Caco-2 (cell line): ENCODE results near the gene HP. TPM values are rescaled to one million over a fixed set of nuclear protein-coding genes. Genes with fewer than 3 reads are reported as not detected.

Experiments
- BruUV-seq: library from RNA; stranded (reverse); fragments of 400-500 nt; replicated peaks from 2 replicates; lab custom pipeline; 2021; lab: Mats Ljungman, UMichigan
- CTCF ChIA-PET: fragments of 300-600 bp; sonication (Branson Sonifier 250); formaldehyde crosslinking; loops from one replicate; lab custom pipeline; 2022; ENCODE audit warnings: antibody characterized with exemption; lab: Charles Lee
- POLR2A ChIA-PET: fragments of 300-600 bp; sonication (Branson Sonifier 250); formaldehyde crosslinking; loops from one replicate; lab custom pipeline; 2022; ENCODE audit warnings: antibody characterized with exemption; lab: Charles Lee
- DNase-seq, 2 experiments: peaks; one replicate each; pipeline versions ENCODE4 v3.0.0 to v3.0.0-alpha.2; 2020 to 2022
- H3K27me3 ChIP-seq: replicated peaks from 2 replicates; pipeline ENCODE4 v1.6.0; 2011; ENCODE audit warnings: low read length; ENCODE audit not compliant: control insufficient read depth, insufficient read depth
- H3K36me3 ChIP-seq: 2 replicates; pipeline ENCODE4 v1.5.1; 2011; ENCODE audit warnings: low read length; ENCODE audit not compliant: control insufficient read depth, insufficient read depth
- H3K4me1 ChIP-seq: fragments of 250-450 bp; sonication (Bioruptor Pico); 2 replicates; pipeline ENCODE4 v1.5.1; 2020; ENCODE audit warnings: mild to moderate bottlenecking
- H3K4me3 ChIP-seq: 2 replicates; pipeline ENCODE4 v1.5.1; 2011; ENCODE audit warnings: low read depth, mild to moderate bottlenecking, control low read depth, low read length
- H3K9me3 ChIP-seq: fragments of 250-450 bp; sonication (Bioruptor Pico); 2 replicates; pipeline ENCODE4 v1.5.1; 2020; ENCODE audit warnings: mild to moderate bottlenecking, moderate library complexity
- H3K27ac Mint-ChIP-seq: one replicate; pipeline ENCODE4 v1.8.0; 2022; ENCODE audit warnings: mixed read lengths; ENCODE audit not compliant: unreplicated experiment
- H3K27me3 Mint-ChIP-seq: one replicate; pipeline ENCODE4 v1.8.0; 2022; ENCODE audit warnings: mixed read lengths; ENCODE audit not compliant: insufficient read depth, unreplicated experiment
- H3K36me3 Mint-ChIP-seq: one replicate; pipeline ENCODE4 v1.8.0; 2022; ENCODE audit warnings: mild to moderate bottlenecking, mixed read lengths; ENCODE audit not compliant: insufficient read depth, unreplicated experiment
- H3K4me1 Mint-ChIP-seq: one replicate; pipeline ENCODE4 v1.8.0; 2022; ENCODE audit warnings: low read depth, mixed read lengths; ENCODE audit not compliant: unreplicated experiment
- H3K4me3 Mint-ChIP-seq: one replicate; pipeline ENCODE4 v1.8.0; 2022; ENCODE audit warnings: mild to moderate bottlenecking, moderate library complexity, mixed read lengths; ENCODE audit not compliant: unreplicated experiment
- H3K9me3 Mint-ChIP-seq: one replicate; pipeline ENCODE4 v1.8.0; 2022; ENCODE audit warnings: mixed read lengths; ENCODE audit not compliant: unreplicated experiment
- intact Hi-C: fragments of 100-400 bp; cut with micrococcal nuclease; formaldehyde crosslinking; loops from one replicate; pipeline ENCODE4 v1.10.0; 2022; ENCODE audit not compliant: unreplicated experiment
- total RNA-seq: library from RNA; stranded (reverse); gene quantifications from 2 replicates; pipeline ENCODE4 v1.2.3, GENCODE V29; 2022
- TF ChIP-seq, protein P1 (sequence below), 2 experiments: fragments of 200-600 bp in 1 of 2; IDR thresholded peaks; 1 replicate in 1 of 2; 2 replicates in 1 of 2; pipeline versions ENCODE4 v1.5.1 to v1.8.0; 2011 to 2022; ENCODE audit warnings: antibody characterized with exemption in 1 of 2, control low read depth in 1 of 2, inconsistent platforms in 1 of 2, low read depth in 1 of 2, low read length in 1 of 2, mild to moderate bottlenecking in 1 of 2, moderate library complexity in 1 of 2; ENCODE audit not compliant: insufficient read depth in 1 of 2, severe bottlenecking in 1 of 2, unreplicated experiment in 1 of 2

HP gene
- total RNA-seq, 1 experiment from 2014 or later: 0.61 TPM

DNA sequence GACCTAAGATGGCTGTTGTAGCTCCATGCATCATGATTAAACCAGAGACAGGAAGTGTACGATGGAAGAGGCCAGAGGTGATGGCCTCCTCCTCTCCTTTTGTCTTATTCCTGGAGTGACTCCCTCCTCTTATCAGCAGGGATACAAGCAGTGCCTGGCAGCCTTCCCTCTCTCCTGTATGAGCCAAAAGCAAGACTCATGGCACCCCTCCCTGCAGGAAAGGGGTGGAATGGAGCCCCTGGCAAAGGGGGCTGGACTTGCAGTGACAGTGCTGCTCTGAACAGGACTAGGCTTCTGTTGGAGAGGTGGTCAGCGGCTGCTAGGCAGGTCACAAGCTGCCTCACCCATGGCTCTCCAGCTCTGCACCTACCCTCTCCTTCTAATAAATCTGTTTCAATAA, 30.7 kb downstream of the HP start:
- DNase-seq: no peak
- H3K36me3 Mint-ChIP-seq: peaks cover 50% of the 10 kb centered on the region
- peaks cover 8% of the 10 kb centered on the region for H3K4me1 Mint-ChIP-seq
- Histone ChIP-seq H3K27me3 (no peaks in the 10 kb centered on the region), H3K4me3 (no peak overlapping the region), H3K9me3 (peaks cover 12% of the 10 kb centered on the region; the same call in 1 of the 2 replicates), H3K4me1 (no peaks in the 10 kb centered on the region), H3K36me3 (peaks cover 2% of the 10 kb centered on the region)
- no TSS peak for BruUV-seq
- no peak overlapping the region for H3K27ac Mint-ChIP-seq
- POLR2A ChIA-PET: no interaction called here
- intact Hi-C loops: no loop called here
- no peaks in the 10 kb centered on the region for H3K27me3 Mint-ChIP-seq
- TF ChIP-seq, protein P1, sequence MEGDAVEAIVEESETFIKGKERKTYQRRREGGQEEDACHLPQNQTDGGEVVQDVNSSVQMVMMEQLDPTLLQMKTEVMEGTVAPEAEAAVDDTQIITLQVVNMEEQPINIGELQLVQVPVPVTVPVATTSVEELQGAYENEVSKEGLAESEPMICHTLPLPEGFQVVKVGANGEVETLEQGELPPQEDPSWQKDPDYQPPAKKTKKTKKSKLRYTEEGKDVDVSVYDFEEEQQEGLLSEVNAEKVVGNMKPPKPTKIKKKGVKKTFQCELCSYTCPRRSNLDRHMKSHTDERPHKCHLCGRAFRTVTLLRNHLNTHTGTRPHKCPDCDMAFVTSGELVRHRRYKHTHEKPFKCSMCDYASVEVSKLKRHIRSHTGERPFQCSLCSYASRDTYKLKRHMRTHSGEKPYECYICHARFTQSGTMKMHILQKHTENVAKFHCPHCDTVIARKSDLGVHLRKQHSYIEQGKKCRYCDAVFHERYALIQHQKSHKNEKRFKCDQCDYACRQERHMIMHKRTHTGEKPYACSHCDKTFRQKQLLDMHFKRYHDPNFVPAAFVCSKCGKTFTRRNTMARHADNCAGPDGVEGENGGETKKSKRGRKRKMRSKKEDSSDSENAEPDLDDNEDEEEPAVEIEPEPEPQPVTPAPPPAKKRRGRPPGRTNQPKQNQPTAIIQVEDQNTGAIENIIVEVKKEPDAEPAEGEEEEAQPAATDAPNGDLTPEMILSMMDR (IDR thresholded peaks at IDR 0.05; ENCODE audit: insufficient read depth in 1 of 2, low read depth in 1 of 2, low read length in 1 of 2, severe bottlenecking in 1 of 2, unreplicated experiment in 1 of 2): no peak
- peaks cover 27% of the 10 kb centered on the region for H3K9me3 Mint-ChIP-seq
- CTCF ChIA-PET: no interaction called here
- H3K4me3 Mint-ChIP-seq: no peak overlapping the region

DNA sequence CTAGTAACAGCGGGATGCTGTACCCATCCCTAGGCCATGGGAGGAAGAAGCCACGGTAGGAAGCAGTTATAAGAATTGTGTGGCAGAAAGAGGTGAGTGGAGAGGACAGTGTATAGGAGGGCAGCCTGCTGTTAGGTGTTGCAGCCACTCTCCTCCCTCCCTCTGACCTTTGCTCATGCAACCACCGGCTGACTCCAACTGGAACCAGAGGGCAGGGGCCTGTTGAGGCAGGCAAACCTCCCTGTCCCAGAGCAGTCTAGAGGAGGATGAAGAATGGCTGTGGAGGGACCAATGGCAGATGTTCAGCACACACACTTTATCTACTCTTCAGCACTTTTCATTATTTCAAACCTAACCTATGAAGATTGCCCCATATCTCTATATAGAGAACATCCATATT, 36.9 kb downstream of the HP start:
- Histone ChIP-seq H3K4me1 (0 out of 2 replicates have a peak, but pooled peaks cover 9% of the 10 kb centered on the region), H3K36me3 (no peaks in the 10 kb centered on the region; the same call in 1 of the 2 replicates), H3K27me3 (no peaks in the 10 kb centered on the region), H3K4me3 (no peak overlapping the region), H3K9me3 (no peaks in the 10 kb centered on the region)
- no peak overlapping the region for H3K27ac Mint-ChIP-seq
- DNase-seq: no peak
- intact Hi-C loops: no loop called here
- peaks cover 57% of the 10 kb centered on the region for H3K36me3 Mint-ChIP-seq
- ChIA-PET CTCF (no interaction called here), POLR2A (no interaction called here)
- BruUV-seq: no TSS peak
- peaks cover 18% of the 10 kb centered on the region for H3K4me1 Mint-ChIP-seq
- H3K9me3 Mint-ChIP-seq: peaks cover 2% of the 10 kb centered on the region
- peak overlapping the region; percentile 95 for H3K4me3 Mint-ChIP-seq
- TF ChIP-seq, protein P1 (IDR thresholded peaks at IDR 0.05; ENCODE audit: insufficient read depth in 1 of 2, low read depth in 1 of 2, low read length in 1 of 2, severe bottlenecking in 1 of 2, unreplicated experiment in 1 of 2): no peak
- H3K27me3 Mint-ChIP-seq: no peaks in the 10 kb centered on the region

DNA sequence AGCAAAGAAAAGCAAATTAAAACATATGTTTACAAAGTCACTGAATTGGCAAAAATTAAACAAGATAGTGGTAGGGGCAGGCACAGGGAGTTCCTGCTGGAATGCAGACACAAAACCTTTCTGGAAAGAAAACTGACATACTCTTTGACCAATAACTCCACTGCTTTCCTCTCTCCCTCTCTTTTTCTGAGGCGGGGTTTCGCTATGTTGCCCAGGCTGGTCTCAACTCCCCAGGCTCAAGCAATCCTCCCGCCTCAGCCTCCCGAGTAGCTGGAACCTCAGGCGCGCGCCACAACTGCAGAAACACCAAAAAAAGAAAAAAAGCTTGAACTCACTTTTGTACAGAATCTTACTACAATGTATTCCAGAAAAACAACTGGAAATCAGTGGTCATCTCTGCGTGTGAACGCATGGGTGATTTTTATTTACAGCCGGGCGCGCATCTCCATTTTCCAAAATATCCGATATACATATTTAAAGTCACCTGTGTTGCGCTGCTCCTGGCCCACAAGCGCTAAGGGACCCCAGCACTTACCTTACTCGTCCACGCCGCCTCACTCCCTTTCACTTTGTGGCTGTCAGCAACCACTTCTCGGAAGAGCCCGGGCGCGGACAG, 38.6 kb downstream of the HP start:
- DNase-seq: peak in 1 of 2 experiments; percentile 65
- Mint-ChIP-seq H3K27me3 (no peaks in the 10 kb centered on the region), H3K36me3 (peaks cover 58% of the 10 kb centered on the region), H3K9me3 (no peaks in the 10 kb centered on the region), H3K4me3 (peak overlapping the region; percentile 95), H3K4me1 (peaks cover 18% of the 10 kb centered on the region), H3K27ac (peak overlapping the region; percentile 97)
- BruUV-seq: TSS peak; percentile 42
- Histone ChIP-seq H3K9me3 (no peaks in the 10 kb centered on the region), H3K27me3 (no peaks in the 10 kb centered on the region), H3K4me1 (0 out of 2 replicates have a peak, but pooled peaks cover 9% of the 10 kb centered on the region), H3K4me3 (peak overlapping the region; percentile 72), H3K36me3 (peaks cover 2% of the 10 kb centered on the region; the same call in 1 of the 2 replicates)
- TF ChIP-seq, protein P1 (IDR thresholded peaks at IDR 0.05; ENCODE audit: insufficient read depth in 1 of 2, low read depth in 1 of 2, low read length in 1 of 2, severe bottlenecking in 1 of 2, unreplicated experiment in 1 of 2): no peak
- ChIA-PET CTCF (interaction anchor here (0.9 to 1.4 kb wide), 5 partner anchors 24 to 209 kb away, joined by 3 to 13 read pairs (median 4); partner anchors contain the start of genes HPR and ZNF821), POLR2A (interaction anchor here (0.9 to 1.2 kb wide), 7 partner anchors 10 to 284 kb away, joined by 3 to 5 read pairs (median 4); partner anchors contain the start of genes AP1G1, HP and ZNF821)
- intact Hi-C loops: loop anchor here (1.0 to 2.0 kb wide), 3 partner anchors 27 to 198 kb away; partner anchors contain the start of genes DHODH and IST1
